ENCODE data around the gene AADACL4.

- TF ChIP-seq CTCF (conservative IDR thresholded peaks at IDR 0.05): no peak
- no peak for TF ChIP-seq ZFX (IDR thresholded peaks at IDR 0.05)
Observed at GRCh38 chr1:12615159-12615864, 28.6 kb upstream of the AADACL4 start.

Measured in C4-2B (cell line).